Measurements from ENCODE around the gene MEG3.

GRCh38 chr14:100851586-100851916 is 25.6 kb downstream of the MEG3 start:
- TF ChIP-seq CTCF (IDR thresholded peaks at IDR 0.05) (no peak), POLR2A (IDR thresholded peaks at IDR 0.05) (no peak)
